H1 (cell line): ENCODE measurements around the gene EGR4. TPM values are rescaled to one million over a fixed set of nuclear protein-coding genes. Genes with fewer than 3 reads are reported as not detected.

Experiments
- CTCF ChIA-PET: fragments of 300-600 bp; sonication (Branson Sonifier 250); formaldehyde crosslinking; loops from one replicate; lab custom pipeline; 2021; ENCODE audit not compliant: partially characterized antibody; lab: Charles Lee
- POLR2A ChIA-PET: fragments of 300-600 bp; sonication (Branson Sonifier 250); formaldehyde crosslinking; loops from one replicate; lab custom pipeline; 2021; ENCODE audit warnings: inconsistent platforms; ENCODE audit not compliant: partially characterized antibody; lab: Charles Lee
- DNase-seq, 2 experiments: peaks; one replicate each; pipeline versions ENCODE4 v3.0.0 to v3.0.0-alpha.2; 2010 to 2022; ENCODE audit warnings: low spot score in 2 of 2, low read depth in 1 of 2, mixed read lengths in 1 of 2
- FAIRE-seq: peaks from 2 replicates; lab custom pipeline; 2011; peaks lifted over from hg19 to GRCh38; lab: Jason Lieb, UNC
- H2AFZ ChIP-seq: 2 replicates; pipeline ENCODE4 v1.8.1; 2012; ENCODE audit warnings: low read length, inconsistent platforms
- H2AK5ac ChIP-seq: 2 replicates; pipeline ENCODE4 v1.6.1; 2013; ENCODE audit warnings: low read depth, low read length
- H2BK120ac ChIP-seq: replicated peaks from 2 replicates; pipeline ENCODE3; 2013; ENCODE audit warnings: low read depth, low read length, inconsistent platforms
- H2BK12ac ChIP-seq: 2 replicates; pipeline ENCODE4 v1.6.1; 2013; ENCODE audit warnings: low read depth, low read length
- H2BK15ac ChIP-seq: 2 replicates; pipeline ENCODE4 v1.6.1; 2013; ENCODE audit warnings: low read length
- H2BK20ac ChIP-seq: 2 replicates; pipeline ENCODE4 v1.6.1; 2013; ENCODE audit warnings: low read length
- H2BK5ac ChIP-seq: 2 replicates; pipeline ENCODE4 v1.6.1; 2013; ENCODE audit warnings: low read depth, low read length
- H3K14ac ChIP-seq: 2 replicates; pipeline ENCODE4 v1.6.1; 2013; ENCODE audit warnings: inconsistent platforms; ENCODE audit not compliant: insufficient read length
- H3K18ac ChIP-seq: 2 replicates; pipeline ENCODE4 v1.6.1; 2013; ENCODE audit warnings: low read length; ENCODE audit errors: extremely low read depth
- H3K23ac ChIP-seq: 2 replicates; pipeline ENCODE4 v1.6.1; 2013; ENCODE audit warnings: inconsistent platforms; ENCODE audit not compliant: insufficient read length
- H3K23me2 ChIP-seq: 2 replicates; pipeline ENCODE4 v1.6.1; 2013; ENCODE audit warnings: low read depth, low read length
- H3K27ac ChIP-seq: 2 replicates; pipeline ENCODE4 v1.6.1; 2011; ENCODE audit warnings: low read depth, low read length, inconsistent platforms
- H3K27me3 ChIP-seq, 4 experiments: replicated peaks in 1 of 4; 1 replicate in 1 of 4; 2 replicates in 3 of 4; pipeline versions ENCODE4 v1.6.1 to v1.8.1; 2011 to 2013; ENCODE audit warnings: low read length in 3 of 4, mild to moderate bottlenecking in 3 of 4, inconsistent platforms in 2 of 4, mixed read lengths in 2 of 4, moderate library complexity in 1 of 4; ENCODE audit not compliant: control insufficient read depth in 3 of 4, insufficient read depth in 3 of 4; ENCODE audit errors: extremely low read depth in 1 of 4
- H3K36me3 ChIP-seq, 4 experiments: 2 replicates each; pipeline versions ENCODE4 v1.6.1 to v1.8.1; 2011 to 2013; ENCODE audit warnings: mild to moderate bottlenecking in 4 of 4, low read length in 3 of 4, moderate library complexity in 2 of 4, control low read depth in 1 of 4, inconsistent platforms in 1 of 4; ENCODE audit not compliant: insufficient read depth in 4 of 4, control insufficient read depth in 2 of 4
- H3K4ac ChIP-seq: replicated peaks from 2 replicates; pipeline ENCODE3; 2013; ENCODE audit warnings: low read length, low read depth, mixed read lengths, inconsistent platforms; ENCODE audit not compliant: insufficient read length
- H3K4me1 ChIP-seq, 4 experiments: replicated peaks in 1 of 4; 1 replicate in 1 of 4; 2 replicates in 3 of 4; pipeline versions ENCODE4 v1.6.1 to v1.8.1; 2011 to 2013; ENCODE audit warnings: low read length in 3 of 4, inconsistent platforms in 2 of 4, mixed read lengths in 1 of 4; ENCODE audit not compliant: insufficient read depth in 4 of 4, control insufficient read depth in 3 of 4
- H3K4me2 ChIP-seq, 2 experiments: 2 replicates each; pipeline versions ENCODE4 v1.6.1 to v1.8.1; 2011 to 2013; ENCODE audit warnings: low read depth in 2 of 2, low read length in 2 of 2, control low read depth in 1 of 2, inconsistent platforms in 1 of 2, mild to moderate bottlenecking in 1 of 2; ENCODE audit not compliant: insufficient read depth in 1 of 2
- H3K4me3 ChIP-seq, 4 experiments: fragments of 200-600, 300-600 bp in 1 of 4; sonication (generic), shearing (Covaris generic), sonication (Bioruptor Twin) in 1 of 4; 2 replicates each; pipeline versions ENCODE4 v1.5.1 to v1.8.1; 2011 to 2016; ENCODE audit warnings: low read length in 4 of 4, low read depth in 3 of 4, control low read depth in 2 of 4, inconsistent platforms in 2 of 4, mild to moderate bottlenecking in 2 of 4, mixed read lengths in 1 of 4, moderate library complexity in 1 of 4; ENCODE audit not compliant: insufficient read depth in 2 of 4; ENCODE audit errors: extremely low read depth in 1 of 4
- H3K56ac ChIP-seq: replicated peaks from 2 replicates; pipeline ENCODE3; 2013; ENCODE audit warnings: low read depth, mild to moderate bottlenecking, mixed read lengths, low read length, inconsistent platforms; ENCODE audit not compliant: insufficient read length
- H3K79me1 ChIP-seq: 2 replicates; pipeline ENCODE4 v1.6.1; 2013; ENCODE audit warnings: low read depth, low read length, control low read depth
- H3K79me2 ChIP-seq, 2 experiments: 2 replicates each; pipeline versions ENCODE4 v1.6.1 to v1.8.1; 2012 to 2013; ENCODE audit warnings: low read length in 2 of 2, mild to moderate bottlenecking in 2 of 2, inconsistent platforms in 1 of 2; ENCODE audit not compliant: insufficient read depth in 2 of 2, control insufficient read depth in 1 of 2
- H3K9ac ChIP-seq, 4 experiments: replicated peaks in 1 of 4; 1 replicate in 1 of 4; 2 replicates in 3 of 4; pipeline versions ENCODE4 v1.6.1 to v1.8.1; 2011 to 2013; ENCODE audit warnings: low read depth in 3 of 4, low read length in 3 of 4, control low read depth in 2 of 4, mild to moderate bottlenecking in 2 of 4, moderate library complexity in 2 of 4, inconsistent platforms in 1 of 4; ENCODE audit errors: extremely low read depth in 1 of 4
- H3K9me3 ChIP-seq, 2 experiments: 2 replicates each; pipeline versions ENCODE4 v1.6.1 to v1.8.1; 2012 to 2013; ENCODE audit warnings: mild to moderate bottlenecking in 2 of 2, moderate library complexity in 2 of 2, control low read depth in 1 of 2, inconsistent platforms in 1 of 2, low read depth in 1 of 2, low read length in 1 of 2, mixed read lengths in 1 of 2; ENCODE audit not compliant: insufficient read depth in 2 of 2
- H4K20me1 ChIP-seq, 2 experiments: replicated peaks in 1 of 2; 2 replicates each; pipeline versions ENCODE3 to v1.8.1; 2011 to 2013; ENCODE audit warnings: inconsistent platforms in 2 of 2, low read length in 2 of 2, mild to moderate bottlenecking in 1 of 2; ENCODE audit not compliant: insufficient read depth in 2 of 2, control insufficient read depth in 1 of 2
- H4K5ac ChIP-seq: 2 replicates; pipeline ENCODE4 v1.6.1; 2013; ENCODE audit warnings: low read length, low read depth, mixed read lengths, inconsistent platforms; ENCODE audit not compliant: insufficient read length
- H4K8ac ChIP-seq: 2 replicates; pipeline ENCODE4 v1.8.0; 2013; ENCODE audit warnings: mild to moderate bottlenecking, moderate library complexity, low read length, inconsistent platforms; ENCODE audit not compliant: insufficient read depth; ENCODE audit errors: extremely low read depth
- H4K91ac ChIP-seq: replicated peaks from 2 replicates; pipeline ENCODE3; 2013; ENCODE audit warnings: low read length, mixed read lengths, inconsistent platforms; ENCODE audit not compliant: insufficient read length
- JUN ChIP-seq: IDR thresholded peaks from 2 replicates; pipeline ENCODE4 v1.6.1; 2011; ENCODE audit warnings: low read depth, mild to moderate bottlenecking, improper control_type of control experiment, low read length
- POLR2A ChIP-seq, 2 experiments: IDR thresholded peaks; 1 replicate in 1 of 2; 2 replicates in 1 of 2; pipeline ENCODE4 v1.6.1; 2011; ENCODE audit warnings: low read depth in 2 of 2, low read length in 2 of 2, mild to moderate bottlenecking in 2 of 2; ENCODE audit errors: control extremely low read depth in 1 of 2
- RXRA ChIP-seq: IDR thresholded peaks from 2 replicates; pipeline ENCODE4 v1.6.1; 2011; ENCODE audit warnings: low read depth, mild to moderate bottlenecking, low read length, moderate library complexity; ENCODE audit not compliant: insufficient read depth
- WGBS, 2 experiments: shearing (Covaris generic) in 1 of 2; methylation state at CpG; one replicate each; pipeline versions ENCODE4 v1.1.6 to v1.1.7; 2013 to 2015; ENCODE audit warnings: low lambda C conversion rate in 2 of 2, mixed read lengths in 2 of 2, inconsistent platforms in 1 of 2, low coverage in 1 of 2, missing lambda C conversion rate in 1 of 2; ENCODE audit not compliant: insufficient replicate concordance in 2 of 2, insufficient coverage in 1 of 2, insufficient read length in 1 of 2; ENCODE audit errors: extremely low coverage in 1 of 2, missing lambda C conversion rate in 1 of 2; 5-methylcytosine and 5-hydroxymethylcytosine counted together
- polyA plus RNA-seq, 7 experiments: library from polyadenylated mRNA; depleted of rRNA in 3 of 7; stranded (reverse) in 5 of 7; unstranded in 2 of 7; fragments of >200 nt in 5 of 7; fragments of 200-250 nt in 2 of 7; gene quantifications; 1 replicate in 5 of 7; 2 replicates in 1 of 7; 4 replicates in 1 of 7; pipeline versions ENCODE4 v1.2.1 to v1.2.3, GENCODE V29; 2011 to 2013; ENCODE audit warnings: missing spikeins in 2 of 7, mixed read lengths in 2 of 7
- total RNA-seq: library from RNA; stranded (reverse); fragmentation: NEBNext Ultra II Directional; extraction: Animal tissue kit (Norgen Biotek cat#: 25700); gene quantifications from 2 replicates; pipeline ENCODE4 v1.2.1, GENCODE V29; 2021

EGR4 gene
- total and polyA plus RNA-seq, 2 of the 8 experiments (the other 6 are each of a cell fraction or from before 2014, with no cell fraction given), result 0.20 TPM; not detected in 1

DNA sequence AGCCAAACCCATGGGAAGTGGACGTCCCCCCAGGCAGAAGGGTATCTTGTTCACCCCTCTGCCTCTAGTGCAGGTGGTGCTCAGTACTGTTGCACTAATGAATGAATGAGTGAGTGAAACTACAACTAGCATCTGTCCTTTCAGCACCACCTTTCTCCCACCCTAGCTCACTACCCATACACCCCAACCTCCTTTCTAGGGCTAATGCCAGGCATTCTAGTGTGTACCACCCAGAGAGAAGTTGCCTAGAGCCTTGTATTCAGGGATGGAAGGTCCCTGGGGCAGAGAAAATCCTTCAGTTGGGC is 36.8 kb downstream of the EGR4 start:
- H2BK15ac ChIP-seq, result no peak overlapping the region
- H2BK12ac ChIP-seq, result no peak overlapping the region
- no peak overlapping the region for H4K5ac ChIP-seq
- H3K36me3 ChIP-seq, result peaks cover 11 to 40% (median 20%) of the 10 kb centered on the region in 4 experiments; a peak in 7 of 8 replicates
- no peaks in the 10 kb centered on the region for H3K9me3 ChIP-seq
- H3K23ac ChIP-seq, result no peak overlapping the region
- ChIA-PET POLR2A (interaction anchor here (1.1 to 5.1 kb wide), 10 partner anchors 10 to 43 kb away, joined by 3 to 53 read pairs (median 6); partner anchors contain the start of genes CCT7, FBXO41 and PRADC1), CTCF (interaction anchor here (1.2 to 7.0 kb wide), 11 partner anchors 12 to 100 kb away, joined by 3 to 51 read pairs (median 6); partner anchors contain the start of genes CCT7, EGR4, NOTO and PRADC1)
- no peak overlapping the region for H4K91ac ChIP-seq
- H3K4me1 ChIP-seq, result peaks cover 0 to 12% (median 4%) of the 10 kb centered on the region in 4 experiments; a peak in 3 of 7 replicates
- no peaks in the 10 kb centered on the region for H3K23me2 ChIP-seq
- no peak overlapping the region for H3K4me2 ChIP-seq
- H3K9ac ChIP-seq, result no peak overlapping the region
- H2BK20ac ChIP-seq, result no peak overlapping the region
- H3K18ac ChIP-seq, result no peak overlapping the region
- no peaks in the 10 kb centered on the region for H3K27me3 ChIP-seq
- DNase-seq, result no peak
- H4K8ac ChIP-seq, result no peak overlapping the region
- peak overlapping the region; percentile 21; the same call in 1 of the 2 replicates for H2BK5ac ChIP-seq
- TF ChIP-seq JUN (no peak), RXRA (no peak), POLR2A (IDR thresholded peaks at IDR 0.05; ENCODE audit: control extremely low read depth in 1 of 2, low read depth in 2 of 2, low read length in 2 of 2) (0 out of 3 replicates have a peak, but pooled peaks of 1 of the 2 experiments have one; percentile 37)
- TF ChIP-seq, all 59 proteins: peak for 1
- FAIRE-seq, result no peak
- Histone ChIP-seq H4K20me1 (peaks cover 16 to 18% of the 10 kb centered on the region in 2 experiments), H3K56ac (no peak overlapping the region), H3K79me2 (no peaks in the 10 kb centered on the region), H3K27ac (no peak overlapping the region), H3K14ac (no peak overlapping the region), H2AFZ (no peak overlapping the region), H3K4ac (no peak overlapping the region), H2AK5ac (no peak overlapping the region), H3K79me1 (no peaks in the 10 kb centered on the region), H2BK120ac (no peak overlapping the region), H3K4me3 (no peak overlapping the region)
- 53% methylated on average over 1 of the region's 1 CpG; no CpG with 5 or more reads in 1 of the 2 experiments for WGBS, 2 experiments
